Parathyroid adenoma (tissue), 2 donors: ENCODE measurements around the gene CCNL2.
"Not testable (repeated sequence)": the region's sequence is repeated elsewhere in the genome, so short reads cannot be mapped to it uniquely, and the experiment has no call there.

Experiments used
- H2AFZ ChIP-seq: fragments of 300-600 bp; sonication (generic); one replicate; pipeline ENCODE4 v1.7.0; 2017; ENCODE audit warnings: antibody characterized with exemption, mild to moderate bottlenecking
- H3K27ac ChIP-seq: fragments of 300-600 bp; sonication (generic); one replicate; pipeline ENCODE4 v1.7.0; 2017
- H3K27me3 ChIP-seq: fragments of 300-600 bp; sonication (generic); one replicate; pipeline ENCODE4 v1.7.0; 2017; ENCODE audit warnings: low read length; ENCODE audit not compliant: control insufficient read depth, insufficient read depth
- H3K36me3 ChIP-seq: fragments of 300-600 bp; sonication (generic); one replicate; pipeline ENCODE4 v1.7.0; 2017; ENCODE audit warnings: low read length; ENCODE audit not compliant: control insufficient read depth, insufficient read depth
- H3K4me1 ChIP-seq: fragments of 300-600 bp; sonication (generic); one replicate; pipeline ENCODE4 v1.7.0; 2017; ENCODE audit warnings: control low read depth
- H3K4me2 ChIP-seq: fragments of 300-600 bp; sonication (generic); one replicate; pipeline ENCODE4 v1.7.0; 2017; ENCODE audit warnings: low read length
- H3K4me3 ChIP-seq: fragments of 300-600 bp; sonication (generic); one replicate; pipeline ENCODE4 v1.7.0; 2017; ENCODE audit warnings: low read depth, low read length
- H3K79me2 ChIP-seq: fragments of 300-600 bp; sonication (generic); one replicate; pipeline ENCODE4 v1.7.0; 2017; ENCODE audit warnings: control low read depth
- H3K9ac ChIP-seq: fragments of 300-600 bp; sonication (generic); one replicate; pipeline ENCODE4 v1.7.0; 2017; ENCODE audit warnings: mild to moderate bottlenecking
- H3K9me3 ChIP-seq: fragments of 300-600 bp; sonication (generic); one replicate; pipeline ENCODE4 v1.7.0; 2017; ENCODE audit warnings: low read length; ENCODE audit not compliant: control insufficient read depth
- CTCF ChIP-seq: fragments of 300-600 bp; sonication (generic); IDR thresholded peaks from one replicate; pipeline ENCODE4 v1.7.0; 2017; ENCODE audit warnings: antibody characterized with exemption, mild to moderate bottlenecking
- donor health status: primary hyperparathyroidism.

The CCNL2 gene

DNA sequence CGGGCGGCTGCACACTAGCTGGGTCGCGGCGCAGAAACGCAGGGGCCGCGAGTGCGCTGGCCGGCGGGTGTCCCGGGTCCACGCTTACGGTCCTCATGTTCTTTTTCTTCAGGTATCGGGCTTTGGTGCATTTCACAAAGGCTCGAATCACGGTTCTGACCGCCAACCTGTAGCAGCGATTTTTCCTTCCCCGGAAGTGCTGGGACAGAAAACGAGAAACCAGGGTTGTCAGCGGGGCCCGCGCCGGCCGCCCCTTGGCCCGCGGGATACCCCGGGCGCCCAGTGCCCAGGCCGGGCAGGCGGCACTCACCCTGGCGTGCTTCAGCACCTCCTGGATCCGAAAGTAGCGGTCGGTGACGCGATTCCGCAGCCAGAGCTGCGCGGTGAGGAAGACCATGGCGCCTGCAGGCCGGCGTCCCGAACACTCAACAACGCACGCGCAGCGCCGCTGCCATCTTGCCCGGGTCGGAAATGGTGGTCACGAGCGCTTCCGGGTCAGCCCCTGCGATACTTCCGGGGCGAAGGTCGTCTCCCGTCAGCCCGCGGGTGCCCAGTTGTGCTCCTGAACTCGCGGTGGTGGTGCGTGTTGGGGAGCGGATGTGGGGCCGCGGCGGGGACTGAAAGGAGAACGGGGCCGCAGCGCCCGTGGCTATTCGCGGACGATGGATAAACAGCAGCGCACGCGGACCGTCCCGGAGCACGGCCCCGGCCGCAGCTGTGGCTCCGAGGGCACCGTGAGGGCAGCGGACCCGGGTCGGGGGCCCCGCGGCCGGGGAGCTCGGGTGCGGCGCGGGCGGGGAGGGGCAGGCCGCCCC is 7.9 kb upstream of the CCNL2 start, which contains the start of gene MRPL20:
MRPL20 (minus strand) TSS at position 473 of the 815 bp plus-strand sequence; CDS start at position 397, 76 bp downstream.
- TF ChIP-seq CTCF: no peak
- Histone ChIP-seq H3K4me1 (peaks cover 3% of the 10 kb centered on the region), H3K9ac (no peak within 1 kb of the TSS), H3K4me2 (peak within 1 kb of the TSS; percentile 79), H3K4me3 (peak within 1 kb of the TSS; percentile 92), H3K79me2 (peaks cover 3% of the 10 kb centered on the region), H3K9me3 (no peaks in the 10 kb centered on the region), H3K27ac (peak within 1 kb of the TSS; percentile 77), H2AFZ (peak within 1 kb of the TSS; percentile 79), H3K27me3 (no peaks in the 10 kb centered on the region), H3K36me3 (no peaks in the 10 kb centered on the region)

- Histone ChIP-seq H3K79me2 (peaks cover 3% of the 10 kb centered on the region), H3K36me3 (no peaks in the 10 kb centered on the region), H3K4me1 (peaks cover 3% of the 10 kb centered on the region), H3K9me3 (no peaks in the 10 kb centered on the region), H2AFZ (peak overlapping the region; percentile 79), H3K4me3 (peak overlapping the region; percentile 92), H3K9ac (no peak overlapping the region), H3K27ac (peak overlapping the region; percentile 77), H3K27me3 (no peaks in the 10 kb centered on the region), H3K4me2 (peak overlapping the region; percentile 79)
- TF ChIP-seq CTCF: no peak
These were observed 7.1 kb upstream of the CCNL2 start for GRCh38 chr1:1406101-1406820.

- Histone ChIP-seq H3K4me1 (peaks cover 3% of the 10 kb centered on the region), H3K27me3 (no peaks in the 10 kb centered on the region), H3K79me2 (peaks cover 3% of the 10 kb centered on the region), H3K4me2 (no peak overlapping the region), H3K36me3 (no peaks in the 10 kb centered on the region), H3K9me3 (no peaks in the 10 kb centered on the region), H3K27ac (no peak overlapping the region), H3K4me3 (no peak overlapping the region), H3K9ac (no peak overlapping the region), H2AFZ (no peak overlapping the region)
- no peak for TF ChIP-seq CTCF
These were observed 4.5 kb upstream of the CCNL2 start for GRCh38 chr1:1403653-1404052.

DNA sequence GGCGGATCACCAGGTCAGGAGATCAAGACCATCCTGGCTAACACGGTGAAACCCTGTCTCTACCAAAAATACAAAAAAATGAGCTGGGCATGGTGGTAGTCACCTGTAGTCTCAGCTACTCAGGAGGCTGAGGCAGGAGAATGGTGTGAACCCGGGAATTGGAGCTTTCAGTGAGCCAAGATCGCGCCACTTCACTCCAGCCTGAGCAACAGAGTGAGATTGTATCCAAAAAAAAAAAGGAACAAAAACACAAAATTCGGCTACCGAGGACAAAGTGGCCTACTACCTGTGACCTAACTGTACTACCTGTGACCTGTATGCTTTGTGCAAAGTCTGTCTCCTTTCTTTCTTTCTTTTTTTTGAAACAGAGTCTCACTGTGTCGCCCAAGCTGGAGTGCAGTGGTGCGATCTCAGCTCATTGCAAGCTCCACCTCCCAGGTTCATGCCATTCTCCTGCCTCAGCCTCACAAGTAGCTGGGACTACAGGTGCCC is 3.8 kb upstream of the CCNL2 start:
- not testable (repeated sequence) for H3K79me2 ChIP-seq, H3K9ac ChIP-seq, H3K27me3 ChIP-seq, H3K9me3 ChIP-seq, H3K4me1 ChIP-seq, H2AFZ ChIP-seq, H3K4me2 ChIP-seq, H3K4me3 ChIP-seq, H3K36me3 ChIP-seq, H3K27ac ChIP-seq
